HG02588 (cell line): ENCODE results near the gene NPAS3.
A peak's percentile ranks its signal among the peaks of the same experiment; 100 is the strongest.

ENCODE experiments used
- ATAC-seq: cut with Tn5 transposase; IDR thresholded peaks from one replicate; pipeline ENCODE4 v1.9.1; 2021; ENCODE audit warnings: mild to moderate bottlenecking, moderate library complexity; ENCODE audit not compliant: unreplicated experiment

The NPAS3 gene

DNA sequence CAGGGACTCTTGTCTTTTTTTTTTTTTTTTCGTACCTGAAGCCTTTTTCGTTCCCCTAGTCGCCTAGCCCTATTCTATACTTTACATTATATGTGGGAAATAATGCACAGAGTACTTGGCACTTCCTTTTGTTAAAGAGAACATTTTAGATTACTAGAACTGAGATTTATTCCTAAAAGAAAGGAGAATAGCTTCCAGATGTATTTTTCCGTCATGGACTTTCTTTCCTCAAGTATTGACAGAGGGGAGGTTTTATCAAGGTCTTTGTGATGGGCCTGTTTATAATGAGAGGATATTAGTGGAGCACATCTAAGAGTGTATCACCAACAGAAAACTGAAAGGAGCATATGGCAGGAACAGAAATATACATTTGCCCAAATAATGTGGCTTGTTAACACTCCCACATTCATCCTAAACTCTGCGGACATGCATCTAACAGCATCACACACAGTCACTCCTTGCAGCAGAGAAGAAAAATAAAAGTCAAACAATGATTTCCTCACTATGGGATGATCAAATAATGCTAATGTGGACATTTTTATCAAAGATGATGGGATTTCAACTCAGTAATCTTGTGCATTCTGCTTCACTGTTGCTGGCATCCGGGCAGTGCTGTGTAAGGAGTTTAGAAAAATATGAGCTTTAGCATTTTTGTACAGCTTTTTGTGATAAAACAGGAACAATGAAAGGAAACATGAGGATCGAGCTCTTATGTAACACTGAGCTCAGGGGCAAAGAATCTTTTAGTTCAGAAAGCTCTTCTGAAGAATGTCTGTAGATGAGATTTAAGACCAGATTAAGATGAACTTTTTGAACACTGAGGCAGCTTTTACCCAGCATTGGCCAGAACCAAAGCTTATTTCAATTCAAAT is 829.1 kb downstream of the NPAS3 start:
- no peak for ATAC-seq

DNA sequence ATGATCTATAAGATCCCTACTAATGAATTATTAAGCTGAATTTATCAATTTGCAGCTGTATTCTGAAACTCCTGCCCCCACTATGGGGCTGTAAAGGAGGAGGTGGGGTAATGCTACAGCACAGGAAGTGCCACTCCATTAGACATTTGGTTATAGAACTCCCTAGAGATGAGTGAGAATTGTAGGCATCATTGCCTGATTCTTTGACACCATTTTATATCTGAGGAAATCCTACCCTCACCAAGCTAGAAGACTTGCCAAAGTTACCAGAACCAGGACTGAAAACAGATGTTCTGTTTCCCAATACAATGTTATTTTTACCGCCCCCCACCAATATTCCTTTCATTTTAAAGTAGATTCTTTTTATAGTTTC is 829.8 kb downstream of the NPAS3 start:
- no peak for ATAC-seq

- no peak for ATAC-seq
Observed at GRCh38 chr14:33773205-33774030, 834.7 kb downstream of the NPAS3 start.

GRCh38 chr14:33774161-33774560 is 835.5 kb downstream of the NPAS3 start:
- ATAC-seq = no peak

GRCh38 chr14:33774723-33775470 is 836.2 kb downstream of the NPAS3 start:
- no peak for ATAC-seq

DNA sequence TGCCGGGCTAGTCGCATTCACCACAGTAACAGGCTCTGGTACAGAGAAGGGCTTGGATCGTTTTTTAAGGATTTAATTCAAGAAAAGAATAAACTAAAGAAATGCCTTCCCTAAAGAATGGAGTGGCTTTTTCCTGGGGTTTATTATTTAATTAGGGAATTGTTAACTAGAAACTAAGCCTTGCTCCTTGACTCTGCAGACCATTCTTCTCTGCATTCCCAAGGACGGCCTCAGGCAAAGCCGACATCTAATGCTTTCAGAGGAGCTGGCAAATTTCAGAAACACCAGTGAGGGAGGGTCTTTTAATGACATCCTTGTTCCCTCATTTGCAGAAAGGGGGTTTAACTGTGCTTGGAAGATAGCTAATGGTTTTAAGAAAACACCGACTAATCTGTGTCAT is 838.2 kb downstream of the NPAS3 start:
- ATAC-seq = no peak

DNA sequence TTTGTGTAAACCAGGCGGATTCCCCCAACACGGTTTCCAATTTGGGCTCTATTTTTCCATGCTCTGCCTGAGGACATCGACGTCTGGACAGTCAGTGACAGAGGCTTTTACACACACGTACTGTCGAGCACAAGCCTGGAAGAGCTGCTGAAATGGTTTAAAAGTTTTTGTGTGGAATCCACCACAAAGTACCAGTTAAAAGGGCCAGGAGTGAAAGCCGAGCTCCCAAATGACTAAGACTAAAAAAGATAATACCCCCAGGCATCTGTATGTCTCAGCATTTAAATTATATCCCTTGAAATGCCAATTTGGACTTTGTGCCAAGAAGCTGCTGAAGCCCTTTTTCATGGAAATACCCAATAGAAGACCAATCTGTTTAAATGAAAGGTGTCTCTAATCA is 839.0 kb downstream of the NPAS3 start:
- no peak for ATAC-seq

- no peak for ATAC-seq
Observed at GRCh38 chr14:33780035-33780434, 841.4 kb downstream of the NPAS3 start.

- no peak for ATAC-seq
Observed at GRCh38 chr14:33781236-33781635, 842.6 kb downstream of the NPAS3 start.

DNA sequence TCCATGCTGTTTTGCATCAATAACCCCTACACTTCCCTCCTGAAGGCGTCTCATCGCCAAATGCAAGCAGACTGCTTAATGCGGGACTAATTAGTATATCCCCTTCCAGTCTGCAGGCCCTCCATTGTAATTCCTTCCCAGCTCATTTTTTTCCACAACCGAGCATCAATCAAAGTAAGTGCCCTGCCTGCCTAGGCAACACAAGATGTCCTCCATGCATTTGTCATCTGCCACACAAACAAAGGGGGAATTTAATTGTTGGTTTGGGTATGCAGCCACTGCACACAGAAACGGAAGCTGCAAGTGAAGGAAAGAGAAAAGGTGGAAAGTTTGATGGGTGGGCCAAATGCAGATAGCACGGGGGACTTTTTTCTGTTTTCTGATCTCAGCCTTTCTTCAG is 844.2 kb downstream of the NPAS3 start:
- no peak for ATAC-seq

DNA sequence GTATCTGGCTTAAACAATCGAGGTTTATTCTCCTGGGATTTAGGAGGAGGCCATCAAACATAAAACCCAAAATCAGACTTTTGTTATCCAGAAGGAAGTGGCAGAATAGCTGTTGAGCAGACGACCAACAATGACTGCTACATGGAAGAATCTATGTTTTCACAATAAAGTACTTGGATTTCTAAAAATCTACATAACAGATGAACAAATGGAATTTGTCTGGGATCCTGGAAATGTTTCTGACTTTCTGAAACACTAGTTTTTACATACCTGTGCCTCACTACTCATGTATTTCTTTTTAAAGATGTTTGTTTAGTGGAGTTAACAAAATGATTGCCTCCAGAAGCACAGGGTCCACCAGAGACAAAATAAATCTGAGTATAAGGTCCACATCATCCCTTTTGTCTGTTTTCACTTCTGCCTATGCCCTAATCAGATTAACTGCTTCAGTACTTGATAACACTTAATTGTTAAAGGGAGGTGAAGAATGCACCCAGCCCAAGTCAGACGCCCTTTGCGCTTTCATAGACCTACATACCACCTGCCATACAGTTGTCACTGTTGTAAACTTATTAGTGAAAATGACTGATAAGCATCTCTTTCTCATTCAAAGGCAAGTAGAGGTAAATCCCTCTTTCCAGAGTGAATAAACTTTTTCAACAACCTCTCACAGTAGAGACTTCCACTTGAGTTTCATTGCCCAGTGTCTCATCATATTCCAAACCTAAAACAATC is 847.6 kb downstream of the NPAS3 start:
- ATAC-seq = no peak

DNA sequence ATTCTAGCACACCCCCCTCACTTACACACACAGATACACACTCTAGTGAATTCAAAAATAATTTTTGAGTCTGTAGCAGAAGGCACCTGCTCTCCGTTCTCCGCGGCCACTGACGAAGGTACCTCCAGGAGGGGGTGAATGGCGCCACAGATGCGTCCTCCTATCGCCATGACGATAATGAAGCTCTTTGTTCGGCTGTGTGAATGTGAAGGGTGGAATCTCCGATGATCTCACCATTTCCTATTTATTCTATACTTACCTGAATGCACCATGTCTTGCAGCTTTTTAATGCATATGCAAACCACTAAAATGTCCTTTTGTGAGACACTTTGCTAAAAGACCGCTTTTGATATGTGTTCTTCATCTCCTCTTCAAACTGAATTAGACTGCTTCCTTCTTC is 849.5 kb downstream of the NPAS3 start:
- no peak for ATAC-seq

GRCh38 chr14:33790996-33791395 is 852.3 kb downstream of the NPAS3 start:
- no peak for ATAC-seq

GRCh38 chr14:33792009-33792719 is 853.5 kb downstream of the NPAS3 start:
- ATAC-seq = peak; percentile 60

DNA sequence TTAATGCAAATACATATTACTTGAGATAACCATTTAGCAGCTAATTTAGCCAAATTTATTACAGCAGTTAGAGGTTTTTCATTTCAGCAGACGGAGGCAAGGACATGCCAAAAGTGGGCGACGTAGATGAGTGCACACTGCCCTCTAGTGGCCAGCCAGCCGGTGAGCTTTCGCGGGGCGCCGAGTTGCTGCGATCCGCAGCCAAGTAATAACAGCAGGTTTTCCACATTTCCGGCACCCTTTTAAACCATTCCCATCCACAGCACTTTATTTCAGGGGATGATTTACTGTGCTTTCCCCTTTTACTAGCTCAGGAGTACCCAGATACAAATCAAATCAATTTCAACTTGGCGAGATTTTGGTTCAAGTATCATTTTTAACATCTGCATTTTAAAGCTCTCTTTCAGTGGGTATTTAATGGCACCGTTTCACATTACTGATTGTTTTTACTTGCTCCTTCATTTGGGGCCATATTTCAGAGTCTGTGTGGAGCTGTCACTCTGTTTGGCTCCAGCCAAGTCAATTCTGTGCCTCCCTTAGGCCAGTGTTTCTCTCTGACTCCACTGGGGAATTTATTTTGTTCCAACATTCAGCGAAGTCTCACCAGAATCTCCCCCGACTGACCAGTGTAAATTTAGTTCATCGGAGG is 854.2 kb downstream of the NPAS3 start:
- ATAC-seq = no peak

DNA sequence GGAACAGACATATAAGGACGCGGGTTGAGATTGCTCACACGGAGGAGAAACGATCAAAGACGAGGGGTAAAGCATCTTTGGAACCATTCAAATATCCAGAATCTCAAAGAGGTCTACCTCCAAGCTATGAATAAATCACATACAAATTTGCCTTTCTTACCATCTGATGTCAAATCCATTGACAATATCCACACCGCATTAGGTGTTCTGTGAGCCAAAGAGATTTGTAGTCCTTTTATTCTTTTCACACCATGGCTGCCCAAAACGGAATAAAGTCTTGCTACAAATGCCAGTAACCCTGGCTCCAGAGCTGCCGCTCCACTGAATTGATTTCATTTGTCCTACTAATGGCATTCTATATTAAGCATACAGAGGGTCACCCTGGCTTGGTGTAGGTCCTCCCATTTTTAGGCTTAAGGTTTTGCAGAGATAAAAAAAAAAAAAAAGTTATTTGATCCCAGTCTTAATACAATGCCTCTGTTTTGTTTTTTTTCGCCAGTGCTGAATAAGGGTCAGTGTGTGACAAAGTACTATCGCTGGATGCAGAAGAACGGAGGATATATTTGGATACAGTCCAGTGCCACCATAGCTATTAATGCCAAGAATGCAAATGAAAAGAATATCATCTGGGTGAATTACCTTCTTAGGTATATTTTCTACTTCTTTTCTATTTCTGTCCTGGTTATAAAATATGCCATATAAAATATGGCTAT is 854.9 kb downstream of the NPAS3 start:
- ATAC-seq = no peak

DNA sequence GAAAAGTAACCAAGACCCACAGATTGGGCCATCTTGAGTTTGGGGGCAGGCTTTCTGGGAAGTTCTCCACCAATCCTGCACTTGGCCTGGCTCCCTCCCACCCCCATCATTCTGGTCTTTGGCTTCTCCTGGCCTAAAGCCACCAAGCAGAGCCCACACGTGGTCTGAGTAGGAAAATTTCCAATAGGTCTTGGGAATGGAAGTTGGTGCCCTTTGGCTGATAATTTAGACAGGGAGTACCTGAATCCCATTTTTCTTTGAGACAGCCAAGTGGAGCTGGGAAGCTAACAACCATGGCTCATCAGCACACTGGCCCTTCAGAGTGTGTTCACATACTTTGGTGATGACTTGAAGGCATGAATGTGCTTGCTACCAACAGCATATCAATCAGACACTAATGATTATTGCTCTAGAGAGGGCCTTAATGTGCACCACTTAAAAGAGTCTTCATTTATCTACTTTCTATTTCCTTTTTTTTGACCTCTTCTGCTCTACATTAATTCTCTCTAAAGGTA is 856.2 kb downstream of the NPAS3 start:
- ATAC-seq = no peak

DNA sequence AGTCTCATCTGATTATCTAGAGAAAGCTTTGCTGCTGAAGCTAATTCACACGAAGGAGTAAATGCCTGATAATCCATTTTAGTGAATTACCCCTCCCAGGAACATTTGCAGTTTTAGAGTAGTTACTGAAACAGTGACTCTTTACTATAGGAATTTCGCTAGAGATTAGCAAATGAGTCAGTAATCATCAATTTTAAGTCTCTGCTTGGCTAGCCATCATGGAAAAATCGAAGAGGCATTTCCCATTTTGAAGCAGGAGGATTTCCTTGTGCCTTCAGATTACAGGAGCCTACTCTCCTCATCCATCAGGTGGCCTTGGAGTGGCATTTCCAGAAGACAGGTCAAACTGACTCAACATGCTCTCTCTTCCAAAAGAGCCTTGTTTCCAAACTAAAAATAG is 857.7 kb downstream of the NPAS3 start:
- no peak for ATAC-seq
